HCT116 (cell line): ENCODE data around the gene USP21. TPM values are rescaled to one million over a fixed set of nuclear protein-coding genes. Genes with fewer than 3 reads are reported as not detected.

Experiments used
- ATAC-seq: fragments of 200-7000 bp; cut with Tn5 transposase; 2 replicates; pipeline ENCODE4 v1.9.1; 2020; ENCODE audit warnings: mild to moderate bottlenecking, moderate library complexity
- BruUV-seq: library from RNA; stranded (reverse); fragments of 400-500 nt; replicated peaks from 2 replicates; lab custom pipeline; 2021; lab: Mats Ljungman, UMichigan
- CTCF ChIA-PET: fragments of 300-600 bp; sonication (Branson Sonifier 250); formaldehyde crosslinking; loops from one replicate; lab custom pipeline; 2021; ENCODE audit warnings: antibody characterized with exemption; lab: Charles Lee
- POLR2A ChIA-PET: fragments of 300-600, 350-600 bp; sonication (Branson Sonifier 250); formaldehyde crosslinking; loops from one replicate; lab custom pipeline; 2021; ENCODE audit warnings: antibody characterized with exemption; lab: Charles Lee
- RAD21 ChIA-PET, 2 experiments: fragments of 300-600 bp; sonication (Branson Sonifier 250); formaldehyde crosslinking; loops; one replicate each; lab custom pipeline; 2023; ENCODE audit warnings: low total read pairs in 2 of 2; ENCODE audit not compliant: uncharacterized antibody in 2 of 2, unreplicated experiment in 2 of 2, low non-redundant PET in 1 of 2; lab: Charles Lee
- DNase-seq: peaks from one replicate; pipeline ENCODE4 v3.0.0-alpha.2; 2010; ENCODE audit warnings: low read depth, low spot score
- H2AFZ ChIP-seq: fragments of 200-600 bp; shearing (Covaris generic), sonication (generic); 2 replicates; pipeline ENCODE4 v1.6.1; 2017; ENCODE audit warnings: low read depth, mixed run types, mixed read lengths, antibody characterized with exemption, low read length; ENCODE audit not compliant: poor library complexity, severe bottlenecking
- H3K27ac ChIP-seq: 2 replicates; pipeline ENCODE4 v1.5.1; 2012; ENCODE audit warnings: low read depth, low read length
- H3K27me3 ChIP-seq: fragments of 200-600 bp; sonication (generic); 2 replicates; pipeline ENCODE4 v1.6.1; 2016; ENCODE audit warnings: mixed run types, low read length, mixed read lengths; ENCODE audit not compliant: insufficient read depth
- H3K36me3 ChIP-seq, 2 experiments: fragments of 200-500 bp in 1 of 2; fragments of 200-600 bp in 1 of 2; sonication (Bioruptor generic) in 1 of 2; sonication (generic) in 1 of 2; 2 replicates each; pipeline versions ENCODE4 v1.5.1 to v1.6.1; 2014 to 2016; ENCODE audit warnings: low read length in 2 of 2, inconsistent platforms in 1 of 2, mixed read lengths in 1 of 2, mixed run types in 1 of 2; ENCODE audit not compliant: insufficient read depth in 2 of 2, control insufficient read depth in 1 of 2
- H3K4me1 ChIP-seq, 2 experiments: fragments of 200-600 bp in 1 of 2; sonication (generic) in 1 of 2; 2 replicates each; pipeline versions ENCODE4 v1.5.1 to v1.6.1; 2012 to 2017; ENCODE audit warnings: low read length in 2 of 2, inconsistent platforms in 1 of 2, mild to moderate bottlenecking in 1 of 2, mixed read lengths in 1 of 2, mixed run types in 1 of 2, moderate library complexity in 1 of 2; ENCODE audit not compliant: insufficient read depth in 2 of 2, control insufficient read depth in 1 of 2
- H3K4me2 ChIP-seq: fragments of 200-600 bp; sonication (generic); 2 replicates; pipeline ENCODE4 v1.6.1; 2017; ENCODE audit warnings: mixed run types, low read length, mixed read lengths
- H3K4me3 ChIP-seq, 2 experiments: fragments of 200-600 bp in 1 of 2; sonication (generic) in 1 of 2; replicated peaks in 1 of 2; 2 replicates each; pipeline ENCODE4 v1.5.1; 2011 to 2016; ENCODE audit warnings: low read length in 2 of 2, control low read depth in 1 of 2, low read depth in 1 of 2, mild to moderate bottlenecking in 1 of 2, mixed read lengths in 1 of 2, mixed run types in 1 of 2
- H3K79me2 ChIP-seq: fragments of 200-600 bp; sonication (generic); 2 replicates; pipeline ENCODE4 v1.6.1; 2017; ENCODE audit warnings: mild to moderate bottlenecking, mixed run types, low read length, moderate library complexity, mixed read lengths; ENCODE audit not compliant: insufficient read depth
- H3K9ac ChIP-seq: fragments of 200-600 bp; sonication (generic); 2 replicates; pipeline ENCODE4 v1.6.1; 2016; ENCODE audit warnings: low read length, mixed read lengths
- H3K9me2 ChIP-seq: fragments of 200-600 bp; sonication (generic), shearing (Covaris generic); 2 replicates; pipeline ENCODE4 v1.6.1; 2017; ENCODE audit warnings: mixed run types, mild to moderate bottlenecking, moderate library complexity; ENCODE audit not compliant: insufficient read depth
- H3K9me3 ChIP-seq, 2 experiments: fragments of 200-500 bp in 1 of 2; fragments of 200-600 bp in 1 of 2; sonication (Bioruptor generic) in 1 of 2; sonication (generic) in 1 of 2; 2 replicates each; pipeline ENCODE4 v1.6.1; 2014 to 2017; ENCODE audit warnings: low read length in 2 of 2, mixed read lengths in 2 of 2, inconsistent platforms in 1 of 2, low read depth in 1 of 2, mild to moderate bottlenecking in 1 of 2, mixed run types in 1 of 2, moderate library complexity in 1 of 2; ENCODE audit not compliant: control insufficient read depth in 1 of 2, insufficient read depth in 1 of 2
- H4K20me1 ChIP-seq: fragments of 200-600 bp; sonication (generic), shearing (Covaris generic); 2 replicates; pipeline ENCODE4 v1.6.1; 2017; ENCODE audit warnings: mixed run types, mild to moderate bottlenecking, moderate library complexity; ENCODE audit not compliant: insufficient read depth
- CBX3 ChIP-seq: IDR thresholded peaks from 2 replicates; pipeline ENCODE4 v1.6.1; 2012; ENCODE audit warnings: low read depth
- CEBPB ChIP-seq: IDR thresholded peaks from 2 replicates; pipeline ENCODE4 v1.6.1; 2012; ENCODE audit warnings: low read depth
- EGR1 ChIP-seq: IDR thresholded peaks from 2 replicates; pipeline ENCODE4 v1.6.1; 2012; ENCODE audit warnings: low read depth
- ELF1 ChIP-seq: IDR thresholded peaks from 2 replicates; pipeline ENCODE4 v1.6.1; 2012; ENCODE audit warnings: low read depth, borderline replicate concordance
- EZH2 ChIP-seq: fragments of 200-600 bp; sonication (generic); IDR thresholded peaks from 2 replicates; pipeline ENCODE4 v1.6.1; 2017; ENCODE audit warnings: antibody characterized with exemption, mixed run types
- EZH2phosphoT487 ChIP-seq: fragments of 200-600 bp; IDR thresholded peaks from 2 replicates; pipeline ENCODE4 v1.6.1; 2018; ENCODE audit warnings: antibody characterized with exemption, borderline replicate concordance
- POLR2A ChIP-seq: IDR thresholded peaks from 2 replicates; pipeline ENCODE4 v1.7.0; 2011; ENCODE audit warnings: borderline replicate concordance; ENCODE audit not compliant: insufficient read depth, insufficient read length; ENCODE audit errors: extremely low read depth
- RAD21 ChIP-seq: IDR thresholded peaks from 2 replicates; pipeline ENCODE4 v1.6.1; 2012; ENCODE audit warnings: low read depth, mild to moderate bottlenecking
- SIN3A ChIP-seq: IDR thresholded peaks from 2 replicates; pipeline ENCODE4 v1.6.1; 2012; ENCODE audit warnings: low read depth
- SP1 ChIP-seq: IDR thresholded peaks from 2 replicates; pipeline ENCODE4 v1.6.1; 2012; ENCODE audit warnings: low read depth
- SRF ChIP-seq: IDR thresholded peaks from 2 replicates; pipeline ENCODE4 v1.6.1; 2012; ENCODE audit warnings: low read depth
- TCF7L2 ChIP-seq: IDR thresholded peaks from 2 replicates; pipeline ENCODE4 v1.7.0; 2011; ENCODE audit warnings: borderline replicate concordance, inconsistent platforms; ENCODE audit not compliant: insufficient read depth, insufficient read length; ENCODE audit errors: extremely low read depth
- ZFX ChIP-seq: fragments of 450-650 bp; IDR thresholded peaks from 2 replicates; pipeline ENCODE4 v1.6.1; 2017
- ZNF274 ChIP-seq: fragments of 200-500 bp; sonication (Bioruptor generic); IDR thresholded peaks from 2 replicates; pipeline ENCODE4 v1.6.1; 2014; ENCODE audit warnings: mild to moderate bottlenecking, low read depth, low read length, inconsistent platforms
- intact Hi-C: fragments of 100-400 bp; cut with micrococcal nuclease; formaldehyde crosslinking; loops from 2 replicates; pipeline ENCODE4 v1.10.0; 2022
- total RNA-seq: library from RNA; stranded (reverse); gene quantifications from one replicate; pipeline ENCODE4 v1.2.1, GENCODE V29; 2021; ENCODE audit not compliant: unreplicated experiment
- TF ChIP-seq, protein P1 (sequence below): IDR thresholded peaks from 2 replicates; pipeline ENCODE4 v1.6.1; 2012
- TF ChIP-seq, protein P2 (sequence below): IDR thresholded peaks from 2 replicates; pipeline ENCODE4 v1.6.1; 2012; ENCODE audit warnings: low read depth

USP21 gene
- total RNA-seq, 1 experiment from 2014 or later: 22.1 TPM

DNA sequence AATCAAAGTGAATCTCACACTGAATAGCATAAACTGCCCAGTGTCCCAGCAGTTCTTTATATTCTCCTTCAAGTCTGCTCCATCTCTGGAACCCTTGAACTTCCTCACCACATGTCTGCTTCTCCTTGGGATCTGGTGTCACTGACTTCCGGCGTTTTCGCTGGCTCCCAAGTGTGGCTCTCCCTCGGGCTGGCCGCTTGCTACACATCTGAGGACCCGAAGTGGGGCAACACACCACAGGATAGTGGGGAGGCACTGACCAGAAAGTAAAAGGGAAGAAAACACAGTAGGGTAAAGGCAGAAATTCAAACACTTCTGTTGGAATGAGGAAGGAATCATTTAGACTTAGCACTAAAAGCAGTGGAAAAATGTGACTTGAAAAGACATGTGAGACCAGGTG lies 36.3 kb upstream of the USP21 start:
- BruUV-seq: no TSS peak
- H4K20me1 ChIP-seq: no peaks in the 10 kb centered on the region
- CTCF ChIA-PET: no interaction called here
- H3K79me2 ChIP-seq: peaks cover 47% of the 10 kb centered on the region
- DNase-seq: no peak
- POLR2A ChIA-PET: no interaction called here
- peaks cover 10 to 21% of the 10 kb centered on the region in 2 experiments for H3K4me1 ChIP-seq
- intact Hi-C loops: no loop called here
- no peak overlapping the region for H3K27ac ChIP-seq
- no peak overlapping the region for H3K4me3 ChIP-seq
- no peaks in the 10 kb centered on the region for H3K27me3 ChIP-seq
- H3K9me3 ChIP-seq: no peaks in the 10 kb centered on the region
- H3K4me2 ChIP-seq: no peak overlapping the region
- H3K9me2 ChIP-seq: no peaks in the 10 kb centered on the region
- H3K9ac ChIP-seq: no peak overlapping the region
- TF ChIP-seq CBX3: no peak
- TF ChIP-seq SP1: no peak
- TF ChIP-seq SIN3A: no peak
- no peak for TF ChIP-seq POLR2A
- TF ChIP-seq RAD21: no peak
- TF ChIP-seq, protein P1, sequence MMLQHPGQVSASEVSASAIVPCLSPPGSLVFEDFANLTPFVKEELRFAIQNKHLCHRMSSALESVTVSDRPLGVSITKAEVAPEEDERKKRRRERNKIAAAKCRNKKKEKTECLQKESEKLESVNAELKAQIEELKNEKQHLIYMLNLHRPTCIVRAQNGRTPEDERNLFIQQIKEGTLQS: no peak
- TF ChIP-seq ZFX: no peak
- TF ChIP-seq EZH2: no peak
- no peak for TF ChIP-seq ELF1
- TF ChIP-seq CEBPB: no peak
- TF ChIP-seq, protein P2, sequence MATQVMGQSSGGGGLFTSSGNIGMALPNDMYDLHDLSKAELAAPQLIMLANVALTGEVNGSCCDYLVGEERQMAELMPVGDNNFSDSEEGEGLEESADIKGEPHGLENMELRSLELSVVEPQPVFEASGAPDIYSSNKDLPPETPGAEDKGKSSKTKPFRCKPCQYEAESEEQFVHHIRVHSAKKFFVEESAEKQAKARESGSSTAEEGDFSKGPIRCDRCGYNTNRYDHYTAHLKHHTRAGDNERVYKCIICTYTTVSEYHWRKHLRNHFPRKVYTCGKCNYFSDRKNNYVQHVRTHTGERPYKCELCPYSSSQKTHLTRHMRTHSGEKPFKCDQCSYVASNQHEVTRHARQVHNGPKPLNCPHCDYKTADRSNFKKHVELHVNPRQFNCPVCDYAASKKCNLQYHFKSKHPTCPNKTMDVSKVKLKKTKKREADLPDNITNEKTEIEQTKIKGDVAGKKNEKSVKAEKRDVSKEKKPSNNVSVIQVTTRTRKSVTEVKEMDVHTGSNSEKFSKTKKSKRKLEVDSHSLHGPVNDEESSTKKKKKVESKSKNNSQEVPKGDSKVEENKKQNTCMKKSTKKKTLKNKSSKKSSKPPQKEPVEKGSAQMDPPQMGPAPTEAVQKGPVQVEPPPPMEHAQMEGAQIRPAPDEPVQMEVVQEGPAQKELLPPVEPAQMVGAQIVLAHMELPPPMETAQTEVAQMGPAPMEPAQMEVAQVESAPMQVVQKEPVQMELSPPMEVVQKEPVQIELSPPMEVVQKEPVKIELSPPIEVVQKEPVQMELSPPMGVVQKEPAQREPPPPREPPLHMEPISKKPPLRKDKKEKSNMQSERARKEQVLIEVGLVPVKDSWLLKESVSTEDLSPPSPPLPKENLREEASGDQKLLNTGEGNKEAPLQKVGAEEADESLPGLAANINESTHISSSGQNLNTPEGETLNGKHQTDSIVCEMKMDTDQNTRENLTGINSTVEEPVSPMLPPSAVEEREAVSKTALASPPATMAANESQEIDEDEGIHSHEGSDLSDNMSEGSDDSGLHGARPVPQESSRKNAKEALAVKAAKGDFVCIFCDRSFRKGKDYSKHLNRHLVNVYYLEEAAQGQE: no peak
- no peak for TF ChIP-seq EZH2phosphoT487
- TF ChIP-seq SRF: no peak
- TF ChIP-seq ZNF274: no peak
- TF ChIP-seq TCF7L2: no peak
- no peak for TF ChIP-seq EGR1
- H2AFZ ChIP-seq: no peak overlapping the region
- ATAC-seq: no peak
- peaks cover 17 to 55% of the 10 kb centered on the region in 2 experiments for H3K36me3 ChIP-seq
- RAD21 ChIA-PET: no interaction called here
